Ovary (tissue), 9 donors: Measurements from ENCODE around the gene CENPO. TPM values are rescaled to one million over a fixed set of nuclear protein-coding genes. Genes with fewer than 3 reads are reported as not detected.

Source experiments
- DNase-seq, 5 donors: peaks; one replicate each; pipeline ENCODE4 v3.0.0-alpha.2; 2019 to 2020
- H3K27ac ChIP-seq, 2 donors: fragments of 200-600 bp; one replicate each; pipeline versions ENCODE4 v1.5.1 to v1.8.0; 2019 to 2022
- H3K27me3 ChIP-seq: fragments of 200-600 bp; one replicate; pipeline ENCODE4 v1.8.0; 2022
- H3K36me3 ChIP-seq: fragments of 200-600 bp; sonication (generic); one replicate; pipeline ENCODE4 v1.5.1; 2019
- H3K4me1 ChIP-seq: one replicate; pipeline ENCODE4 v1.8.1; 2013; ENCODE audit warnings: mild to moderate bottlenecking, moderate library complexity; ENCODE audit not compliant: insufficient read depth
- H3K4me3 ChIP-seq: fragments of 200-600 bp; sonication (generic); one replicate; pipeline ENCODE4 v1.5.1; 2017
- H3K9me3 ChIP-seq, 2 donors: fragments of 200-600 bp in 1 of 2; sonication (generic) in 1 of 2; one replicate each; pipeline versions ENCODE4 v1.5.1 to v1.8.1; 2013 to 2019; ENCODE audit warnings: mild to moderate bottlenecking in 1 of 2, moderate library complexity in 1 of 2
- CTCF ChIP-seq, 3 donors: fragments of 450-650 bp in 2 of 3; fragments of 200-600 bp in 1 of 3; IDR thresholded peaks; one replicate each; pipeline versions ENCODE4 v1.5.1 to v1.8.0; 2016 to 2022; ENCODE audit warnings: antibody characterized with exemption in 3 of 3, mild to moderate bottlenecking in 1 of 3
- EP300 ChIP-seq: sonication (generic); formaldehyde crosslinking; IDR thresholded peaks from one replicate; pipeline ENCODE4 v1.6.1; 2017; ENCODE audit warnings: antibody characterized with exemption
- POLR2A ChIP-seq: fragments of 450-650 bp; IDR thresholded peaks from one replicate; pipeline ENCODE4 v1.6.1; 2017; ENCODE audit warnings: antibody characterized with exemption, mild to moderate bottlenecking, moderate library complexity
- WGBS, 3 donors: extraction: QIAGEN DNeasy Blood & Tissue Kit in 1 of 3; methylation state at CpG; one replicate each; pipeline versions ENCODE4 v1.1.5 to v1.1.7; 2013 to 2017; 5-methylcytosine and 5-hydroxymethylcytosine counted together
- intact Hi-C, 4 donors: fragments of 100-400 bp; cut with DNase I; formaldehyde crosslinking; loops; one replicate each; pipeline versions ENCODE4 v1.11.0 to v1.15.1; 2022 to 2023
- polyA plus RNA-seq, 2 donors: library from polyadenylated mRNA; stranded (reverse); fragments of 200-250 nt in 1 of 2; fragments of 350-450 nt in 1 of 2; fragmentation: Illumina TruSeq in 1 of 2; extraction: RNeasy Lipid Tissue Mini Kit (QIAGEN cat#74804) in 1 of 2; gene quantifications; one replicate each; pipeline ENCODE4 v1.2.3, GENCODE V29; 2013 to 2014
- total RNA-seq, 7 donors: library from RNA; depleted of rRNA in 2 of 7; stranded (reverse); fragments of >200 nt in 2 of 7; fragmentation: NEBNext Ultra II Directional in 3 of 7; extraction: Animal tissue kit (Norgen Biotek cat#: 25700) in 3 of 7; gene quantifications; one replicate each; pipeline versions ENCODE4 v1.1.0 to v1.2.4, GENCODE V29; 2016 to 2023
- donor health status: DM: no; HTN: no; CAD: no; lungs with moderate emphysema.
- donor health status: DM: no; HTN: no; CAD: no.
- donor health status: Bipolar disorder and iron deficiency.
- donor health status: DM: yes; HTN: yes; CAD: no.
- donor health status: DM: no; HTN: no; CAD: no.
- donor health status: DM: yes; HTN: yes; CAD: no.

The CENPO gene
- total and polyA plus RNA-seq, 9 donors: 1.0 to 4.7 (median 2.4) TPM

GRCh38 chr2:24855726-24856125, 62.5 kb downstream of the CENPO start:
- DNase-seq: peak; percentile 75 to 85 (median 82)
- no peaks in the 10 kb centered on the region for H3K9me3 ChIP-seq
- peaks cover 38% of the 10 kb centered on the region for H3K4me1 ChIP-seq
- no peak overlapping the region for H3K4me3 ChIP-seq
- intact Hi-C loops: loop anchor here in 2 of 4 donors (5.0 kb wide), 3 partner anchors 62 to 117 kb away; partner anchors contain the start of genes ADCY3 (in 1 of the 2) and DNAJC27 (in 1 of the 2)
- no peaks in the 10 kb centered on the region for H3K36me3 ChIP-seq
- WGBS, 3 donors: 3 to 14% (median 8%) methylated on average over 4 of the region's 4 CpGs
- TF ChIP-seq EP300: no peak
- TF ChIP-seq CTCF (IDR thresholded peaks at IDR 0.05): no peak
- TF ChIP-seq POLR2A: no peak
- no peaks in the 10 kb centered on the region for H3K27me3 ChIP-seq
- peak overlapping the region; percentile 81 to 90 for H3K27ac ChIP-seq

GRCh38 chr2:24856791-24857211, 63.6 kb downstream of the CENPO start:
- Histone ChIP-seq H3K4me1 (peaks cover 36% of the 10 kb centered on the region), H3K4me3 (no peak overlapping the region), H3K27me3 (no peaks in the 10 kb centered on the region), H3K9me3 (no peaks in the 10 kb centered on the region), H3K36me3 (no peaks in the 10 kb centered on the region), H3K27ac (peak overlapping the region; percentile 81 to 90)
- no peak for TF ChIP-seq POLR2A
- no peak for TF ChIP-seq CTCF (IDR thresholded peaks at IDR 0.05)
- TF ChIP-seq EP300: no peak
- DNase-seq: peak in 1 of 5 donors; percentile 38
- WGBS, 3 donors: 52 to 63% (median 61%) methylated on average over 5 of the region's 5 CpGs
- intact Hi-C loops: loop anchor here in 2 of 4 donors (5.0 kb wide), 3 partner anchors 60 to 116 kb away; partner anchors contain the start of genes ADCY3 (in 1 of the 2) and DNAJC27 (in 1 of the 2)

GRCh38 chr2:24857746-24858145, 64.5 kb downstream of the CENPO start:
- no peaks in the 10 kb centered on the region for H3K9me3 ChIP-seq
- no peaks in the 10 kb centered on the region for H3K27me3 ChIP-seq
- H3K27ac ChIP-seq: peak overlapping the region in 1 of 2 donors; percentile 90
- peaks cover 33% of the 10 kb centered on the region for H3K4me1 ChIP-seq
- intact Hi-C loops: loop anchor here in 2 of 4 donors (5.0 kb wide), 3 partner anchors 60 to 115 kb away; partner anchors contain the start of genes ADCY3 (in 1 of the 2) and DNAJC27 (in 1 of the 2)
- TF ChIP-seq EP300 (no peak), CTCF (IDR thresholded peaks at IDR 0.05) (no peak), POLR2A (no peak)
- no peaks in the 10 kb centered on the region for H3K36me3 ChIP-seq
- 68 to 85% (median 72%) methylated on average over 6 of the region's 6 CpGs for WGBS, 3 donors
- DNase-seq: no peak
- H3K4me3 ChIP-seq: no peak overlapping the region

- no peak for TF ChIP-seq EP300
- no peak for TF ChIP-seq POLR2A
- TF ChIP-seq CTCF (IDR thresholded peaks at IDR 0.05): no peak
- Histone ChIP-seq H3K27me3 (no peaks in the 10 kb centered on the region), H3K4me3 (no peak overlapping the region), H3K4me1 (peaks cover 32% of the 10 kb centered on the region), H3K9me3 (no peaks in the 10 kb centered on the region), H3K36me3 (no peaks in the 10 kb centered on the region), H3K27ac (peak overlapping the region in 1 of 2 donors; percentile 11)
- peak in 1 of 5 donors; percentile 32 for DNase-seq
- WGBS, 3 donors: 77 to 84% (median 82%) methylated on average over 13 of the region's 13 CpGs
- intact Hi-C loops: loop anchor here in 2 of 4 donors (5.0 kb wide), 3 partner anchors 58 to 113 kb away; partner anchors contain the start of genes ADCY3 (in 1 of the 2) and DNAJC27 (in 1 of the 2)
Measured at GRCh38 chr2:24858996-24859395, 65.8 kb downstream of the CENPO start.
